ENCODE data around the gene IRF8.
"Not testable (repeated sequence)": the region's sequence is repeated elsewhere in the genome, so short reads cannot be mapped to it uniquely, and the experiment has no call there.

The IRF8 gene

DNA sequence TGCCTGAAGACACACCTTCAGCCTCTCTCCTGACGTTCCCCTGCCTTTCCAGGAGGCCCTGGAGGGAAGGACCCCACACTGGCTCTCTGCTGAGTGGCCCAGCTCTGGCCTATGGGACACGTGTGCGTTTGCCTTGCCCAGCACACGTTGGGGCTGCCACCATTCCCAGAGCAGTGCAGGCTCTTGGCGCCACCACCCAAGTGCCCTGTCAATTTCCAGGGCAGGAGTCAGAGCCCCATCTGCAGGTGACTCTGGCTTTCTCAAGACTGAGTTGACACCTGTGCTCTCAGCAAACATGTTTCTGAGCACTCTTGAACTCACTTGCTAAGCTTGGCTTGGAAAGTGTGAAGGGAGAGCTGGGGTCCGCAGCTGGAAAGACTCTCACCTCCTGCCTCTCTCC is 4.7 kb upstream of the IRF8 start:
- peak in 1 of 2 experiments; percentile 25 for DNase-seq

- DNase-seq: no peak
Observed at GRCh38 chr16:85897382-85897781, 1.6 kb upstream of the IRF8 start.

GRCh38 chr16:85899444-85899843 is 482 bp downstream of the IRF8 start:
- DNase-seq: no peak

- no peak for DNase-seq
Observed at GRCh38 chr16:85900027-85900792, 1.2 kb downstream of the IRF8 start.

GRCh38 chr16:85901110-85901509 is 2.1 kb downstream of the IRF8 start:
- no peak for DNase-seq

DNA sequence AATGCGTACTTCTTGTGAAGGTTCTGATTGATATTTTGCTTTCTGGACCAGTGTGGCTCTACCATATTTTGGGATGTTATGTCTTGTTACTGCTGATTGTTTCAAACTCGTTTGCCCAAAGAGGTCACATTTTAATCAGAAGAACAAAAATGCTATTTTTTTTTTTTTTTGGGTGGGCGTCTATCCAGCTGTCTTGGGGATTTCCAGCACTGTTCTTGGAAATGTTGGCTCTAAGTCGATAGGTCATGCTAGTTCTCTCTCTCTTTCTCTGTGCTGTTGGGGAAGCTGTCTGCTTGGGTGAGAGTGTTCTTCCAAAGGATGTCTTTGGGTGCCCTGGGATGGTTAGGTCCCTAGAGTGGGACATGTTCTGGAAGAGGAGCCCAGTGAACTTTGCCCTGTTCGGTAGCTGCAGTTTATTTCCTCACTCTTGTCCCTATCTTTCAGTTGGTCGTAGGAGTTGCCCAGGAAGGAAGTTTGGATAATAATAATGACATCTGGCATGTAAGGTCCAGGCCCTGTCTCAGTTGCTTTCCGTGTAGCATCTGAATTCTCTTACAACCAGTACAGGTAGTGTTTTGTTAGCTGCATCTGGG is 2.9 kb downstream of the IRF8 start:
- no peak for DNase-seq

DNA sequence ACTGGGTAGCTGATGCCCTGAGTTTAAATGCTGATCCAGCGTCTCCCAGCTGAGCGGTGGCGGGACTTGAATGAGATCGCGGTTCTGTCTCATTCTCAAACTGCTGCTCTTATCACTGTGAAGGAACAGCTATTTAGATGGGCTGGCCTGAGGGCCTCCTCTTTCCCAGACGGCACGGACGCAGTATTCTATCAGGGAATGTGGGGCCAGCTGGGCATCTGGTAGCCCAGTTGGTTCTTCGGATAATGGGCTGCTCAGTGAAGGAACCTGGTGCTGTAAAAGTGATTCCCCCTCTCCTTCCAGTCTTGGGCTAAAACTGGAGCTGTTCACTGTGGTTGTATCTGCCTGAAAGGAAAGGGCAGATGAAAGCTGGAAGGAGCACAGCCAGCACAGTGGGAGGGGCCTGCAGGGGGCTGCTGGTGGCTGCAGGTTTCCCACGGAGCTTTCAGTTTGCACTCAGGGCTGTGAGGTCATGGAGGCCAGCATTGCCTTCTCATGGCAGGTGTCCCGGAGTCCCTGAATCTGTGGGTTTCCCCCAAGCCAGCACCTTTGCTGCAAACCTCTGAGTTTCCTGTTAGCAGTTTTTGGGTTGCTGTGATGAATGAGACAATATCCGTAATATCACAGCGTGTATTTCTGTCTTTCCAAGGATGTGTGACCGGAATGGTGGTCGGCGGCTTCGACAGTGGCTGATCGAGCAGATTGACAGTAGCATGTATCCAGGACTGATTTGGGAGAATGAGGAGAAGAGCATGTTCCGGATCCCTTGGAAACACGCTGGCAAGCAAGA is 3.6 kb downstream of the IRF8 start:
- no peak for DNase-seq

DNA sequence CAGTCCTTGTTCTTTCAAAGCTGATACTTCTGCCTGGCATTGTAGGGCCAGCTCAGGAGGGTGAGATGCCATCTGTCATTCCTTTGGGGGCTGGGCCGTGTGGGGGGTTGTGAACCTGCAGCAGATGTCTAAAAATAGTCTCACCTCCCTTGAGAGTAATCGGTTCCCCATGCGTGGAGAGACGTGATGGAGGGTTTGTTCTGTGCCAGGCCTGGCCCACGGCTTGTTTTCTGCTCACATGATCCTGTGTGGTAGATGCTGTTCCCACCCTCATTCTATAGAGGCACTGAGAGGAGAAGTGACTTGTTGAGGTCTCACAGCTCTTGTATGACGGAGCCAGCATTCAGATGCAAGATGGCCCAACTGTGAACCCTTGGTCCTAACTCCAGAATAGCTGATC is 4.6 kb downstream of the IRF8 start:
- DNase-seq: no peak

- DNase-seq: no peak
Observed at GRCh38 chr16:85905110-85906095, 6.4 kb downstream of the IRF8 start.

DNA sequence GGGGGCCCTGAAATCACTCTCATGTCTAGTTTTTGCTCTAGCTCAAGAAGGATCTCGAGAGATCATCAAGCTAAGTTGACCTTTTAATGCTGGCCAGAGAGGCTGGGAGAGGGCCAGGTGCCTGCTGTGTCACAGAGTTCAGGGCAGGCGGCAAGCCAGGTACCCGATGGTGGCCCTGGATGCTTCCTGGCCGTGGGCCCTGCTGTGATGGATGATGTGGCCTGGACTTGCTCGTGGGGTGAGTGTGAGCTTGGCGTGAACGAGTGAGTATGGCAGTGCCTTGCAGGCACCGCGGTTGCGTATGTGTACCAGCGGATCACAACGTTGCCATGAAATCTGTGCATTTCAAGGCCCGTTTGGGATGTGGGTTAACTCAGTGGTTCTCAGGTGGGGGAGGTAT is 7.4 kb downstream of the IRF8 start:
- no peak for DNase-seq

GRCh38 chr16:85907231-85907630 is 8.3 kb downstream of the IRF8 start:
- not testable (repeated sequence) for DNase-seq

DNA sequence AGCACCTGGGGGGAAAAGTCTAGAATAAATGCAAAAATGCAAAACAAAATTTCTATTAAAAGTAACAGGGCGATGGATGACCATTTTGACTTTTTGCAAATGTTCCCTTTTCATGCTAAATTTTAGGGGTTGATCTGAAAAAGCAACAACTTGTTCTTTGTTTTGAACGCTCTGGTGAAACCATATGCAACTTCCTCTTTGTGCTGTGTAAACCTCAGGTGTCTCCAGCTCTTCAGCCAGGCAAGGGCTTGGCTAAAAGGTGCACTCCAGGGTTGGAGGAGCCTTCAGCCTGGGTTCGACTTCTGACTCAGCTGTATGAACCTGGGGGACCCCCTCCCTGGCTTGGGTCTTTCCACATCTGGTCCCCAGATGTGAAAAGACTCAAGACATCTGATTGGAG is 9.5 kb downstream of the IRF8 start:
- no peak for DNase-seq

GRCh38 chr16:85908889-85909589 is 10.1 kb downstream of the IRF8 start:
- no peak for DNase-seq

DNA sequence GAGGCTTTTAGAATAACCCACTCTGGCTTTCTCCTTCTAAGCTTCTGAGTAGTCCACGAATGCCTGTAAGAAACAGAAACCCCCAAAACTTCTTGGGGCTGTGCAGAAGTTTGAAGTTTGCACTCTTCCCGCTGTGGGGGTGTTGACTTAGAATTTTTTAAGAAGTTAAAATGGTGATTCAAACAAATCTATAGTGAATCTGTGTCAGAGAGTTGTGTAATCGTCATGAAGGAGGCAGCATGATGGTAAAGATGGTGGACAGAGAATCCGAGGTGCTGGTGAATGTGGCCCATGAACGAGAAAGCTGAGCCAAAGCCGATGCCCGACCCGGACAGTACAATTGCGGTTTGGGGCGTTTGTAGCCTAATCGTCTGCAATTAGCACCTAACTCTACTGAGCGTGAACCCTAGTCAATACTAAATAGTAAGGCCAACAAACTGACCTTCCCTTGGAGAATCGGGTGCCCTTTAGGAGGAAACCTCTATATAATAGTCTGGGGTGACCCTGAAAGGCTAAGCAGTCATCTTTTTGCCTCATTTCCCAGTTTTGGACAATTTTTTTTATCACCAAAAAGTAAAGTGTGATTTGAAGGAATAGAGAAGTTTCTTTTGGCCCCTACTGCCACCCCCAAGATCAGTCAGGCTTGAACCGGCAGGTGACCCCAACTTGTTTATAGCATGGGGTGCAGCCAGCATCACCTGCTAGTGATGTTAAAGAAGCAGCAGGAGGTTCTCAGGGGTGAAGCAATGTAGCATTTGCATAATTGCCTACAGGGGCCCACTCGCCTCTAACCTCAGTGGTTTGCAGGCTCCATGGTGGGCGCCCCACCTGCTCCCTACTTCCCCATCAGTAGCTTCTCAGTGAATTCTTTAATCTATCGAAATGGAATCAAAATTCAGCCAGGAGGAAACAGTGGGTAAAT is 11.2 kb downstream of the IRF8 start:
- DNase-seq: no peak

- DNase-seq: no peak
Observed at GRCh38 chr16:85910854-85911247, 11.9 kb downstream of the IRF8 start.

GRCh38 chr16:85911251-85911930 is 12.4 kb downstream of the IRF8 start:
- DNase-seq: no peak

DNA sequence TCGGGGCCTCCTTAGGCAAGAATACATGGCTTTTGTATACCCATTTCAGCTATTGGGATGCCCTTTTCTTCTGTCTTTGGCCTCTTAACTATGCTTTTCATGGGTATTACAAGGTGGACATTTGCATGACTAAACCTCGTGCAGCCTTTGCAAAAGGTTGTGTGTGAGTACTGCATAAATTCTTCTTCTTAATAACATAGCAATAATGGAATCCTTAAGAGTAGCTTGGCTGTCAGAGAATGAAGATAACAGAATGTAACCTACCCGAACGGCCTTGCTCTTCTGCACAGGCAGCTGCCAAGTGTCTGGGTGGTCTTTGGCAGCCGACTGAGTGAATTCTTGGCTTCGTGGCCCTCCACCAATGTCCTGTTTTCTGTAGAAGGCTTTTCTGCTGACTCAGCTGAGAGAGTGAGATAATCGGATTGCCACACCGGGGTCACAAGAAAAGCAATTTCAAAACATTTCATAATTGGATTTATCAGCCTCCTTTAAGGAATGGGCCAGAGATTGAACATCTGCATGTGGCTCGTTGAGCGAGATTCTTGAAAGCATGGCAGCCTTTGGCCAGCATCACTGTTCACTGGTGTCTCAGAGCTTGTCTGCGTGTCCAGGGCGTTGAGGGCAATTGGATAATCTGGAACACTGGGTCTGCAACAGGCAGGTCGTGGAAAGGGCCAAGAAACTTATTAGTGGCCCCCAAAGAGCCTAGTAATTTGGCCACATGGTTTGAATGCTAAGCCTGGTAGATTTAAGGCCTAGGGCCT is 13.4 kb downstream of the IRF8 start:
- no peak for DNase-seq

- DNase-seq: no peak
Observed at GRCh38 chr16:85913141-85913601, 14.2 kb downstream of the IRF8 start.

- no peak for DNase-seq
Observed at GRCh38 chr16:85913688-85914422, 14.9 kb downstream of the IRF8 start.

All from NCI-H526 (cell line).